NCI-H1436 treated with DMSO at 0.1 percent for 48 hours (cell line): ENCODE results near the gene NUP214.

Experiments used
- DNase-seq: peaks from one replicate; lab custom pipeline; 2025; lab: John Stamatoyannopoulos, UW

Gene NUP214

GRCh38 chr9:131125288-131126058 is at the start of gene NUP214:
NUP214 (plus strand) TSS chr9:131125586; CDS start chr9:131125705, 119 bp downstream.
- peak; percentile 79 for DNase-seq

DNA sequence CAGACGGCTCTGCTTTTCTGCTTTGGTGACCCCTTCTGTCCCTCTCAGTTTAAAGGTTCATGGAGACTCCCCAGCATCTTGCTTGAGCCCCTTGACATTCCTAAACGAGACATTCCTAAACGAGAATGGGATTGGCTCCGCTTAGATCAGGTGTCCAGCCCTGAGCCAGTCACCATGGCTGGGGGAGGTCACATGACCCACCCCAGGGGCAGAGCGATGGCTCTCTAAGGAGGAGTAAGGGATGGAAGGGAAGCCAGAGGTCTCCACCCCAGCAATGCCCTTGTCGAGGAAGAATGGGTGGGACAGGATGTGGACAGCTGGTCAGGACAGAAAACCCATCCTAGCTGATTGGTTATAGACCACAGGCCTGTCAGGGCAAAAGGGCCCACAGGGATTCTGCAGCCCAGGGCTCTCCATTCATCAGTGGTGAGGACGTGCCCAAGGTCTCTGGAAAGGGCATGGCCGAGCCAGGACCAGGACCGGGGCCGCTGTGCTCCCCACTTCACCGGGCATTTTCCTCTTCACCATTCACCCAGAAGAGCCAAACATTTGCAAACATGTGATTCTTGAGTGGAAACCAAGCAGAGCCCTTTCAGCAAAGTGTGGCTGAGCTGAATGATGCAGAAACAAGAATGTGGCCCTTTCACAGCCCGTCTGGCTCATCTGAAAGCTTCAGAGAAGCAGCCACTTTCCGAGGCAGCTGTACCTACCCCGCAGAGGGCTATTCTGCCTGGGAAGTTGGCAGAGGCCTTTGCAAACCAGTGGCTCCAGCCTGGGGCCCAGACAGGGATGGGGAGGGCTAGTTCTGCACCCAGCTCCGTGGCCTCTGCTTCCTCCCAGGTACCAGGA is 48.8 kb upstream of the NUP214 start:
- no peak for DNase-seq

- no peak for DNase-seq
These were observed 46.7 kb upstream of the NUP214 start for GRCh38 chr9:131078427-131079366.

DNA sequence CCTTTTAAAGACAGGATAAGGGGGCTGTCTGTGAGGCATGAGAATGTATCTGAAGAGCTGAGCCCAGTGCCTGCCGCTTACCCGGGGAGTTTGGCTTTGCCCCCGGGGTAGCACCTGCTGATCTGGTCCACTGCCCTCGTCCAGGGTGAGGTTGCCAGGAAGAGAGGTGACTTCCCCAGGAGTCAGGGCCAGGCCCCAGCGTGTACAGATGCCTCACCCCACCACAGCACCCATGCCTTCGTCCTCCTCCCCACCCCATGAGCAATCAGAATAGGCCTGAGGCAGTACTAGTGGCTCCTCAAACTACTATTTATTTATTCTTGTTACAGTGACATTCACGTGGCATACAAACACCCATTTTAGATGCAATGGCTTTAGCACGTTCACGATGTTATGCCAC is 44.8 kb upstream of the NUP214 start:
- DNase-seq: no peak

DNA sequence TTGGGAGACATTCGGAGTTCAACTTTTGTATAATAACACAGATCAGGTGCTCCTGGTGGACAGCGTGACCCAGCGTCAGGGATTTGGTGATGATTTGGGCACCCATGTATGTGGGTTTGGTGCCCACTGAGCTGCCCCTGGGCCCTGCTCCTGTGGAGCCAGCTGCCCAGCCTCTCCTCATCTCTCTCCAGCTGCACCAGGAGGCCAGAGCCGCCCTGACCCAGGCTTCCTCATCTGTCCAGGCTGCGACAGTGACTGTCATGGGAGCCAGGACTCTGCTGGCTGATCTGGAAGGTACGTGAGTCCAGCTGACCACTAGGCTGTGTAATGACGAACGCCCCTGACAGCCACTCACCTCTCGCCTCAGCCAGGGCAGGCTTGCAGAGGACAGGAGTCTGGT is 43.5 kb upstream of the NUP214 start:
- no peak for DNase-seq

DNA sequence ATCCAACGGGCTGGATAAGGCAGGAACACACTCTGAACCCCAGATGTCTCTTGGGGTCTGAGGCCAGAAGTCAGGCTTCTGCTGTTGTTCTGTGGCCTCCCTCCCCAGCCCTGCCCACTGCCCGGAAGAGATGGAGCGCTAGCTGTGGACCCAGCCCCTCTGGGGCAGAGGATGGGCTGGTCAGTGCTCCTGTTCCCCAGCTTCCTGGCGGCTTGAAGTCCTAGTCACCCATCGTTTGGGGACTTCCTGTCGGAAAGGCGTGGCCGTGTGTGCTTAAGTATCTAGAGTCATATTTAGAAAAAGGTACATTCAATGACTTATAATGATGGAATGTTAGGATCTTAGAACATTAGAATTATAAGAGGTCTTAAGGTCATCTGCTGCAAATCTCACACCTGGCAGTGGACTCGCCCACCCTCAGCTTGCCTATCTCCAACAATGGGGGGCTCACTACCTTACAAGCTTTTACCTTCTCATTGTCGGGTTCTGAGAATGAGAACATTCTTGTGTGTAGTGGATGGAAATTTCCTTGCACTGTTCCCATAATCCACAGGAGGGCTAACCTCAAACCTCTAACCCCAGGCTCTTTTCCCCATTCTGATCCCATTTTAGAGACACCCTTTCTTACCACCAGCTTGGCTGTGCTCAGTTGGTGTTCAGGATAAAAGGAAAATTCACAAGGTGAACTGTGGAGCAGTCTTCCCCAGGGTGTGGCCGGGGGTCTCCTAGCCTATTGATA is 42.4 kb upstream of the NUP214 start:
- DNase-seq: no peak

GRCh38 chr9:131084661-131085369 is 40.6 kb upstream of the NUP214 start:
- no peak for DNase-seq

GRCh38 chr9:131085370-131086122 is 39.8 kb upstream of the NUP214 start:
- DNase-seq: no peak

DNA sequence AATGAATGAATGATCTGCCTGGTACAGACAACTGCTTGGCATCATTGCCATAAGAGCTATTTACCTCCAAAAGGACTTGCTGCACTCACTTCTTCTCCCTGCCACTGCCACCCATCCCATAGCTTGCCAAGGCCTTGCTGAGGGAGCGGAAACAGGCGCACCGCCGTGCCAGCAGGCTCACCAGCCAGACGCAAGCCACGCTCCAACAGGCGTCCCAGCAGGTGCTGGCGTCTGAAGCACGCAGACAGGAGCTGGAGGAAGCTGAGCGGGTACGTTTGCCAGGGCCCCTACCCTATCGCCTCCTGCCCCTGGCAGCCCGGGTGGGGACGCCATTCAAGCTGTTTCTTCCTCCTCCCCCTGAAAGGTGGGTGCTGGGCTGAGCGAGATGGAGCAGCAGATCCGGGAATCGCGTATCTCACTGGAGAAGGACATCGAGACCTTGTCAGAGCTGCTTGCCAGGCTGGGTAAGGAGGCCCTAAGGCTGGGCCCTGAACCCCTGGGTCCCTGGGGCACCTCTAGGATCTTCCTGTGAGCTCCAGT is 38.0 kb upstream of the NUP214 start:
- DNase-seq: no peak

DNA sequence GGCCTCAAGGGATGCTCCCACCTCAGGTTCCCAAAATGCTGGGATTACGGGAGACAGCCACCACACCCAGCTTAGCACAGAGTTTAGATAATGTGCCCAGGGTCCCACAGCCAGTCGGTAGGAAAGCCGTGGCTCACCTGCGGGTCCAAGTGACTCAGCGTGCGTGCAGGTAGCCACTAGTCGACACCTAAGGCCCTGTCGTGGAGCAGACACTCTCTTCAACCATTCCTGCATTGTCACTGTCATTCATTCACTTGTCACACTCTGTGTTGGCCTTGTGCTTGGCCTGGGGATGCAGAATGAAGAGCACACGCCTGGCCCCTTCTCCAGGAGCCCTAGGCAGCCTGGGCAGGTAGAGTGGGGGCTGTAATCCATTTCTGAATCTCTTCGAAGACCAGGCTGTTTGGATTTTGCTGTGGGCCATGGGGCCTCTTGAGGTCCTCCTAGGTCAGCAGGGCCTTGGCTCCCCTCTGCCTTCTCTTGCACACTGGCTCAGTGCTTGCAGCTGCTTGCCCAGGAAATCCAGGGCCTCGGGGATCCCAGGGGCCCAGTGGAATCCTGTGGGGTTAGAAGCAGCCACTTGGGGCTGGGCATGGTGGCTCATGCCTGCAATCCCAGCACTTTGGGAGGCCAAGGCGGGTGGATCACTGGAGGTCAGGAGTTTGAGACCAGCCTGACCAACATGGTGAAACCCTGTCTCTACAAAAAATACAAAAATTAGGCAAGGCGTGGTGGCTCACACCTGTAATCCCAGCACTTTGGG is 35.2 kb upstream of the NUP214 start:
- no peak for DNase-seq

GRCh38 chr9:131091352-131091992 is 33.9 kb upstream of the NUP214 start:
- no peak for DNase-seq

DNA sequence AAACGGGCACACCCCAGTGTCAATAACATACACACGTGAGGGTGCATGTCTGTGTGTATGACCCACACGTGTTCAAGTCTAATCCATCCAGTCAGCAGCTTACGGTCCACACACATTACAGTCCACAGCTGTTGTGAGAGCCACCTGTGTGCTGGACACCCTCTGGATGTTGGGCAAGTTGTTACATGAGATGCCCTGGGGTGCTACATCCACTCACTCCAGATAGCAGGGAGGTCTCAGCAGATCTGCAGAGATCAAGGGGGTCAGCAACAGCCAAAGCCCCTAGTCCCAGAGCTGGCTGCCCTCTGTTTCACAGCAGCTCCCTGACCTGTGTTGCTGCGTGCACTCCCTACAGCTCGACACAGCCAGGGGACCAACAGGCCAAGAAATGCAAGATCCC is 33.4 kb upstream of the NUP214 start:
- no peak for DNase-seq

- DNase-seq: no peak
These were observed 32.6 kb upstream of the NUP214 start for GRCh38 chr9:131092548-131093440.

GRCh38 chr9:131094015-131094414 is 31.4 kb upstream of the NUP214 start:
- no peak for DNase-seq

- no peak for DNase-seq
These were observed 30.8 kb upstream of the NUP214 start for GRCh38 chr9:131094622-131095021.

DNA sequence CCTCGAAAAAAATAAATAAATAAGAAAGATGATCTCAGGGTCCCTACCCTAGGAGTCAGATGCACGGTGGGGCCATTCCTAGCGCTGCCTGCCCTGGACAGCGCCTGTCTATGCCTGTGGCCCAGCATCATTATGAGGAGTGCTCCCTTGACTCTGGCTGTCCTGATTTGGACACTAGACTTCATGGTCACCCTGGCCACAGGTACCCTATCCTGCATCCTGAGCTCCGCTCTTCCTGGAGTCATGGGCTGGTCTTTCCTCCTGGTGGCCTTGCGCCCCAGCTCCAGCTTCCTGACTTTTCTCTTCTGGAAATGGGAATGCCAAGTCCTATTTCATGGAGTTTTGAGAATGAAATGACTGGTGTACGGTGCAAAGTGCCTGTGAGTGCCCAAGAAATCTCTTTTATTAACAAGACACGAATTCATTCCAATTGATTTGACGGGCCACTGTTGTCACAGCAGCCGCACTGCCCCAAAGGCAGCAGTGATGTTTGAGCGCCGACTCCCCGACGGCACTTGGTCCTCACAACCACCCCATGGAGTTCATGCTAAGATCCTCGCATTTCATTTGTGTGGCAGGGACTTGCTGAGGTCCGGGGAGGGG is 29.6 kb upstream of the NUP214 start:
- DNase-seq: no peak
